Umbilical cord (tissue), 2 donors: ENCODE results near the gene TUG1. TPM values are rescaled to one million over a fixed set of nuclear protein-coding genes. Genes with fewer than 3 reads are reported as not detected.
A peak's percentile ranks its signal among the peaks of the same experiment; 100 is the strongest.

Source experiments
- DNase-seq: peaks from one replicate; pipeline ENCODE4 v3.0.0-alpha.2; 2015; ENCODE audit warnings: low spot score
- total RNA-seq: library from RNA; depleted of rRNA; stranded (reverse); fragments of >200 nt; gene quantifications from one replicate; pipeline ENCODE4 v1.2.3, GENCODE V29; 2014; ENCODE audit warnings: low replicate concordance; ENCODE audit not compliant: insufficient read depth

The TUG1 gene
- total RNA-seq, 1 donor from 2014 or later: 52.7 TPM

DNA sequence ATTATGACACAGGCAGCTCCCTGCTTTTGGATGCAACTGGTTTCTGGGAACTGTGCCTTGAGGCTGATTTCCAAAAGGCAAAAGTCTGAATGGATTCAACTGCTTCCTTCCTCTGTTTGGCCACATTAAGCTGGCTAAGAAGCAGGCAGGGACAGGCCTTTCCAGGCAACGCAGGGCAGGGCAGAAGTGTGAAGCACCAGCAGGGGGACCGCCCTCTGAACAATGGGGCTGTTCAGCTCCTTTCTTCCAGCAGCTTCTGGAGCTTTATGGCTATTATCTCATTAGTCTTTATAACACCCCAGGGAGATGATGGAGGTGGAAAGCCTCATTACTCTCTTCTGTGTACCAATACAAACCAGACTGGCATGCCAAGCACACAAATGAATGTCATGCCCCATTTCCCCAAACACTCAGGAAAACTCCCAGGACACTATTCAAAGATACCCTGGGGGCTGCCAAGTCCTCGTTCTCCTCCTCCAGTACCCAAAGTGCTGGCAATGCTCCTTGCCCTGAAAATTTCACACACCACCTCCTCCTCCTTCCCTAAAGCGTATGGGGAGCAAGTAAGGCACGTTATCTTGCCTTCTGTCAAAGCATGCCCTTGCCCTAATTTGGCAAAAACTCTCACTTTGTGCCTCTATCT, 21.8 kb upstream of the TUG1 start:
- DNase-seq: no peak

DNA sequence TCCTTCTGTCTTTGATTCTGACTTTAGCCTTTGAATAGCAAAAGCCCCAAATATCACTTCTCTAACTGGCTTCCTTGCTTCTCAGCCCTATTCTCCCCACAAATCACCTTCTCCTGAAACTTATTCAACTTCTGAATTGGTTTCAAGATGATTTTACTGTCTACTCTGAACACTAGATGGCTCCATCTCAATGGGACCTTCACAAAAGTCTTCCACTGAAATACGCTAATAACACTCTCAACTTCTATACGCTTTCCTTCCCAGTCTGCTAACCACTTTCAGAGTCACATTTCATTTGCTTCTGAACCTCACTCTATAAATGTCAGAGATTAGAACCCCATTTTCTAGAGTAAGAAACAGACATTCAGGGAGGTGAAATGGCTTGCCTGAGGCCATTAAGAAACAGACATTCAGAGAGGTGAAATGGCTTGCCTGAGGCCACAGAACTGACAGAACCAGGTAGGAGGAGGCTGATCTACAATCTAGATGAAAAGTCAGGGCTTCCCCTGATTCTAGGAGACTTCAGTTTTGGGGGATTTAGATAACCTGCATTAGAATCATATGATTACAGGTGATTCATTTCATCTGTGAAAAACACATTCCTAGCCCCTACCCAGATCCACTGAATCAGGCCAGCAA, 21.1 kb upstream of the TUG1 start:
- DNase-seq: peak; percentile 74

DNA sequence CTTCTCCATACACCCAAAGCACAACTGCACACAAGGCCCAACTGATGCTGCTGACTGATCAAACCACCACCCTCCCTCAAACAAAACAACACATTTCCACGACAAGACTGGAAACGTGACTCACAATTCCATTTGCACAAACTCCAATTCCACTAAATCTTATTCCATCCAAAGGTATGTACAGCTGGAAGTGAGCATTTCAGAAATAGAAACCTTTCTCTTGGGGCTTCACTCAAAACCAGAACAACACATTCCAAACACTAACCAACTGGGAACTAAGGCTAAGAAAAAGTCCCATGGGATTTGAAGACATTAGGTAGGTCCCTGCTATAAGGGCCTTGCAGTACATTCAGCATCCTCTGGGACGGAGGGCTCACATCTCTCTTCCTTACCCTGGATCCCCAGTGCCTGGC, 20.1 kb upstream of the TUG1 start:
- no peak for DNase-seq

DNA sequence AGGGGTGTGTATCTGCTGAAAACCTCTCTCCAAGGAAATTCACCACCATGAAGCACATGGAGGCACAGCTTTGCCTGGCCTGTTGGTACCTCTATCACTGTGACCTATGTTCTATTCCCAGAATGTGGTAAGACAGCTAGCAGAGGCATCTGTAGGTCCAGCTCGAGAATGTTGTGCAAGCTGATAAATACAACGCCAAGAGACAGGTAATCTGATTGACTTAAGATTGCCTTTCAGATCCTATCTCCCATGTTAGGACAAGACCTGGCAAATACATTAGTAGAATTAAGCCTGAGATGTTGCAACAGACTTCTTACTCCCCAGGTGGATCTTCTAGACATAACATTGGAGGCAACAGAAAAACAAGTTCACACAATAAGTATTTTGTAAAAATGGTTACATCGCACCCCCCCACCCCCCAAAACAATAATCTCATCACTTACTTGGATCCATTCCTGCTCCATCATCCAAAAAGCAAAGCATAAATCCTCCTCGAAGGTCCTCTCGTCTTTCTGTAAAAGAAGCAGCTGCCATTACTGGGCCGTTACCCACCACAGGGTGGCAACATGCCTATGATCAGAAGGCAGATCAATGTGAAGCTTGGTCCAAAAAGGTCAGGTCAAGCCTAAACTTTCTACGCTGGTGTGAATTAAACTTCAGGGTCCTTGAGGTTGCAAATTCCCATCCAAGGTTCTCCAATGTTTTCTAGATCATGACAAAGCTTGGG, 19.0 kb upstream of the TUG1 start:
- DNase-seq: no peak

- peak; percentile 42 for DNase-seq
Measured at GRCh38 chr22:30953206-30953605, 15.9 kb upstream of the TUG1 start.

- DNase-seq: no peak
Measured at GRCh38 chr22:30955153-30955552, 13.9 kb upstream of the TUG1 start.

- no peak for DNase-seq
Measured at GRCh38 chr22:30964858-30965257, 4.2 kb upstream of the TUG1 start.

- no peak for DNase-seq
Measured at GRCh38 chr22:30968015-30968923, 796 bp upstream of the TUG1 start, which contains the start of gene MORC2. Gene MORC2, minus strand, starts transcription at chr22:30968774. Its CDS starts 885 bp downstream, at chr22:30967889.

- peak; percentile 64 for DNase-seq
Measured at GRCh38 chr22:30969532-30970355, 679 bp downstream of the TUG1 start.

DNA sequence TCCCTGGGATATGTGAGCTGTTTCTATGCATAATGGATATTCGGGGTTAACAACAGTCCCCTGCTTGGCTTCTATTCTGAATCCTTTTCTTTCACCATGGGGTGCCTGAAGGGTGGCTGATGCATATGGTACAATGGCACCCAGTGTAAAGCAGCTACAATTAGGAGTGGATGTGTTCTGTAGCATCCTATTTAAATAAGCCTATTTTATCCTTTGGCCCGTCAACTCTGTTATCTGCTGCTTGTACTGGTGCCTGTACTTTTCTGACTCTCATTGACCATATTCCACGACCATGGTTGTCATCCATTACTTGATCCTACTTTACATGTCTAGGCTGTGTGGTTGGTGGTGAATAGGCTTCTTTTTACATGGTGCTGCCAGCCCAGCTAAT, 1.3 kb downstream of the TUG1 start:
- no peak for DNase-seq

GRCh38 chr22:30978304-30978962, 9.4 kb downstream of the TUG1 start:
- no peak for DNase-seq

DNA sequence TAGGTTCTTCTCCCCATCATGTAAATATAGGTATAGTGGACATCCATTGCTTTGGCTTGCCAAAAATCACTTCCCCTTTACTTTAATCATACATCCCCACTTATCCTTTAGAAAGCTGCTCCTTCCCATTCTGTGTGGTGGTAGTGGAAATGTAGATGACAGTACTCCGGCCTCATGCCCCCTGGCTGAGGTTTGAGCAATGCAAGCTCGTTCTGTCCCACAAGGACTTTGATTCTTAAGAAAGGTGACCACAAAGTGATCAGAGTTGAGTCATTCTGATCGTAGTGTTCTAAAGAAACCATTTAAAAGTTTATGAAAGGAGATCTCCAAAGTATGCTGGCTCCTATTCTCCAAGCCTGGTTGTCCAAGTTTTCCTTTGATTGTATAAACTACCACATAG, 10.9 kb downstream of the TUG1 start:
- DNase-seq: no peak

DNA sequence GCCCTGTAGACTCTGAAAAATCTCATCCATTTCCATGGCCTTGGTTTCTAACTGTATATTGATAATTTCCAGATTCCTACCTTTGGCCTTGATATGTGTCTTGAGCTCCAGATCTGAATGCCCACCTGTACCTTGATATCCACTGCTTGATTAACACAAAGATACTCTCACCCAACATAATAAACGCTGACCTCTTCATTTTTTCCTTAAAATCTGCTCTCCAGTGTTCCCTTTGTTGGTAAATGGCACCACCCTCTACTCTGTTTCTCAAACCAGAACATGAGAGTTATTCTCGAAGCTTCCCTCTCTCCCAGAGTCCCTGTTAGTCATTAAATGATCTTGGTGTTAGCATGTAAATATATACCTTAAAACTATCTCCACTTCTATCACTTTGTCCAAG, 13.4 kb downstream of the TUG1 start:
- no peak for DNase-seq

DNA sequence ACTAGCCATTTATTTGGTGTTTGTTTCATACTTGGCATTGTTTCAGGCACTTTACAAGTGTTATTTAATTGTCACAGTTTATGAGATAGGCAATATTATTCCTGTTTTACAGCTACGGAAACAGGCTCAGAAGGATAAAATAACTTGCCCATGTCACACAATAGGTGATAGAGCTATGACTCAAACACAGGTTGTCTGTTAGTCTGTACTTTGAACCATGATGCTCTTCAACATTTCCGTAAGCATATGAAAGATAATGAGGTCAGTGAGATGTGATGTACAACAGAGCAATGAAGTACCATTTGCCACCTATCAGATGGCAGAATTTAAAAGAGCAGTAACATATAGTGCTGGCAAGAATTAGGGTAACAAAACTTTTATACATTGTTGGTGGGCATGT, 15.3 kb downstream of the TUG1 start:
- no peak for DNase-seq

DNA sequence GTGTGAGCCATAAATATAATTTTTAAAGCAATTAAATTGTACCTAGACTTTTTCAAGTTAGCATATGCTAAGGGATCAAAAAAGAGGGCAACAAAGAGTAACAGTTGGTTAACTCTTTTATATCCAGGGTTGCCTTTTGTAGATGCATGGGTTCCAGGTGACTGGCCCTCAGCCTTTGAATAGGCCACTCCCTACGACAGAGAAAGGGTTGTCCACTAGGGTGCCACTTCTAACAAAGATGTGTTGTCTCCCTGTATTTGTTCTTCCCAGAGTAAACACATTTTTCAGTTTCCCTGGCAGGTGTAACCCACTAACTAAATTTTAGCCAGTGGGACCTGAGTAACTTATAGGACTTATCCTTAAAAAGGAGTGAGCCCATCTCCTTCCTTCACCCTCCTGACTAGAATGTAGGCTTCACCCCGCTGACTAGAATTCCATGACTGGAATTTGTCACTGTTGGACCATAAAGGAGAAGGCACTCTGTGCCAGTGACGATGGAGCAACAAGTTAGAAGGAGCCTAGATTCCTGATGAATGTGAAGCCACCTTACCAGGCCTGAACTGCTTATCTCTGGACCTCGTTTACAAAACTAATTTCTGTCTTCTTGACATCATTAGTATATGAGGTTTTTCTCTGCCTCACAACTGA, 16.6 kb downstream of the TUG1 start:
- no peak for DNase-seq

- no peak for DNase-seq
Measured at GRCh38 chr22:30989474-30989873, 20.4 kb downstream of the TUG1 start.

DNA sequence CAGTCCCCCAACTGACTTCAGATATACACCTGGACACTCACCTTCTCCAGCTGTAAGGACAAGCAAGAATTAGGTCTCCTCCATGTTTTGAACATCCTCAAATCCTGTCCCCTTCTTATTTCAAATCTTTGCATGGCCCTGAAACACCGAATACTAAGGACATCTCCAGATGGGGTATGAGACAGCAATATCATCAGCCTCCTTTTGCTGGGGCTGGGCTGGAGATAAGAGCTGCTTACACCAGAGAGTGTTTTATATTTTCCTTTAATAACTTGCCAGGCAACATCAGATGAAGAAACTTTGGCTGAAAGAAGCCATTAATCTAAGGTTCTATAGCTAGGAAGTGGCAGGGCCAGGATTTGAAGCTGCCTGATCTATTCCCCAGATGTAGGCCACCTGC, 21.6 kb downstream of the TUG1 start:
- peak; percentile 22 for DNase-seq

- DNase-seq: no peak
Measured at GRCh38 chr22:30992565-30992964, 23.5 kb downstream of the TUG1 start.

DNA sequence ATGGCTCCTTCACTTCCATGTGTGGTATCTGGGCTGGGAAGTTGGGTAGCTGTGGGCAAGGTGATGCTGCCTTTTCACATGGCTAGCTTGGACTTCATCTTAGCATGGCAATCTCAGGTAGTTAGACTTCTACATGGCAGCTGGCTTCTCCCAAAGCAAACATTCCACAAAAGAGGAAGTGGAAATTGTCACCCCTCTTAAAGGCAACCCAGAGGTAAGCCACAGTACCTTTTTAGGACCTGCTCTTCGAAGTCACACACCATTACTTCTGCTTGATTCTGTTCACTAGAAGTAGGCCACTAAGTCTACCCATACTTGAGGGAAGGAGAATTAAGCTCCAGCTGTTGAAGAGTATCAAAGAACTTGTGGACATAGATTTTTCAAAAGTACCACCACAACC, 25.9 kb downstream of the TUG1 start:
- DNase-seq: no peak

DNA sequence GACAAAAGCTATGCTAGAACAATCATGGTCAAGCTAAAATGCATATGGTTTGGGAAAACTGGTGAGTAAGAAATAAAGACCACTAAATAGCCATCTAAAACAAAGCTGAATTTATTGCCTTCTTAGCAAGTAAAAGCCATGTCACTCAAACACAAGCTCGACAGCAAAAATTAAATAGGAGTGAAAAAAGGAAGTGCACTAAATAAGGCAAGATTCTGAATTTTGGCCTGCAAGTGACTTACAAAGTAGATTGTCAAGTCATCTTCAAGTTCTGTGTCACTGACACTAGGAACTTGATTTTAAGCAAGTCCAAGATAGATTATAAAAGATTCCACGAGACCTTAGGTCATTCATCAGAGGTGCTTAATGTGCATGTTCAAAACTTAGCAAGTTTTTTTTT, 27.4 kb downstream of the TUG1 start:
- no peak for DNase-seq
